ENCODE measurements around the gene ZNRF1. TPM values are rescaled to one million over a fixed set of nuclear protein-coding genes. Genes with fewer than 3 reads are reported as not detected.

The ZNRF1 gene
- total RNA-seq, 4 donors from 2014 or later, result 8.3 to 17.3 (median 13.2) TPM

- TF ChIP-seq, protein P1, sequence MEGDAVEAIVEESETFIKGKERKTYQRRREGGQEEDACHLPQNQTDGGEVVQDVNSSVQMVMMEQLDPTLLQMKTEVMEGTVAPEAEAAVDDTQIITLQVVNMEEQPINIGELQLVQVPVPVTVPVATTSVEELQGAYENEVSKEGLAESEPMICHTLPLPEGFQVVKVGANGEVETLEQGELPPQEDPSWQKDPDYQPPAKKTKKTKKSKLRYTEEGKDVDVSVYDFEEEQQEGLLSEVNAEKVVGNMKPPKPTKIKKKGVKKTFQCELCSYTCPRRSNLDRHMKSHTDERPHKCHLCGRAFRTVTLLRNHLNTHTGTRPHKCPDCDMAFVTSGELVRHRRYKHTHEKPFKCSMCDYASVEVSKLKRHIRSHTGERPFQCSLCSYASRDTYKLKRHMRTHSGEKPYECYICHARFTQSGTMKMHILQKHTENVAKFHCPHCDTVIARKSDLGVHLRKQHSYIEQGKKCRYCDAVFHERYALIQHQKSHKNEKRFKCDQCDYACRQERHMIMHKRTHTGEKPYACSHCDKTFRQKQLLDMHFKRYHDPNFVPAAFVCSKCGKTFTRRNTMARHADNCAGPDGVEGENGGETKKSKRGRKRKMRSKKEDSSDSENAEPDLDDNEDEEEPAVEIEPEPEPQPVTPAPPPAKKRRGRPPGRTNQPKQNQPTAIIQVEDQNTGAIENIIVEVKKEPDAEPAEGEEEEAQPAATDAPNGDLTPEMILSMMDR (IDR thresholded peaks at IDR 0.05; ENCODE audit: low read depth), result no peak
Observed at GRCh38 chr16:74975591-74975990, 23.2 kb upstream of the ZNRF1 start.

DNA sequence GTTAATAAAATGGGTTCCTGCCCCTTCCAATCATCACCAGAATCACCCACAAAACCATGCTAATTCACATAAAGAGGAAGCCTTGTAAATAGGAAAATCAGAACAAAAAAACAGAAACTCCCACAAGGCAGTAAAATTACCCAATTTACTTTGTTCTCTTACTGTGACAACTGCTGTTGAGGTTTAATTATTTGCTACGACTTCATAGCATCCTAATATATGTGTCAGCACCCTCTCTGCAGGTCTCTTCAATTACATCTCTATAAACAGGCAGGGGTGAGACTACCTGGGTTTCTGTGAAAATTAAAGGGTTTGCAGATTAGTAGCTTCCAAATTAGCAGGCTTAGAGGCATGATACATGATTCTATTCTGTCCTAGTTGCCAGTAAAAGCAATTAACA, 16.6 kb upstream of the ZNRF1 start:
- TF ChIP-seq, protein P1 (IDR thresholded peaks at IDR 0.05; ENCODE audit: low read depth), result no peak

GRCh38 chr16:74984194-74984528, 14.7 kb upstream of the ZNRF1 start:
- TF ChIP-seq, protein P1 (IDR thresholded peaks at IDR 0.05; ENCODE audit: low read depth), result no peak

DNA sequence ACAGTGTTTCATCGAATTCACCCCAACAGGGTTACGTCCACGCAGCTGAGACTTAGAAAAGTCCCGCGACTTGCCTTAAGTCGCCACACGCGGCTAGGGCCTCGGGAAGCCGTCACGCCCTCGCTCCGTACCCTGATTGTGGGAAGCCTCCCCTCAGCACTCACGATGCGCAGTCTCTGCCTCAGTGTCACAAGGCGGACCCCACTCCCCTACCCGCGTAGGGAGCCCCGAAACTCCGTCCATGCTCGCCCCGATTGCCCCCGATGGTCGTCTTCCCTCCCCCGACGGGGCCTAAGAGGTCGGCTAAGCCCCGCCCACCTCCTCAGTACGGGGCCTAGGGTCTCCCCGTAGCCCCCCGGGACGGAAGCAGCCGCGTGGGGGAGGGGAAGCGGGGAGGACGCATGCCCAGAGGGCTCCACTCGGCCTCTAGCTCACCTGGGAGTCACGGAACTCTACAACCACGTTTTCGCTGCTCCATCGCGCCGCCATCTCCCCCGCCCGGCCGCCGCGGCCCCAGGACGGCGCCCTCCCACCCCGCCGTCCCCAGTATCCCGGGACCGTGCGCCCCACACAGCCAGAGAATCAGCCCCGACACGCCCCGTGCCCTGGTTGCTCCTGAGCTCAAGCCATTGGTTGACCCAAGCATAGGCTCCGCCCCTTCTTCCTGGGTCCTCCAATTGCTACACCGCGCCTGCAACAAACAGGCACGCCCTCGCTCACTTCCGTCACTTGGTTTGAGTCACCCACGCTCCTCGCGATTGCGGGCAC, 14.1 kb upstream of the ZNRF1 start, which contains the start of gene WDR59:
TSS of gene WDR59 (minus strand) at position 595 of the 768 bp plus-strand sequence. CDS start at position 489, 106 bp downstream.
- TF ChIP-seq, protein P1 (IDR thresholded peaks at IDR 0.05; ENCODE audit: low read depth), result no peak

- TF ChIP-seq, protein P1 (IDR thresholded peaks at IDR 0.05; ENCODE audit: low read depth), result no peak
Observed at GRCh38 chr16:74987027-74987681, 11.7 kb upstream of the ZNRF1 start.

DNA sequence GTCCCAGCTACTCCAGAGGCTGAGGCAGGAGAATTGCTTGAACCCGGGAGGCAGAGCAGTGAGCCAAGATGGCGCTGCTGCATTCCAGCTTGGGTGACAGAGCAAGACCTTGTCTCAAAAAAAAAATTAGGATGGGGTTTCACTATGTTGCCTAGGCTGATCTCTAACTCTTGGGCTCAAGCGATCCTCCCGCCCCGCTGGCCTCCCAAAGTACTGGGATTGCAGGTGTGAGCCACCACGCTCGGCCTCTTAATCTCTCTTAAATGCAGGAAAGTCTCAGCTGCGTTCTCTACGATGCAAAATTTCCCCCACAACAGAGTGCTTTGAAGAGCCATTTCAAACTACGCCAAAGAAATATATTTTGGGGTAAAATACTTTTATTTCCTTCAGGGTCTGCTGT, 8.0 kb upstream of the ZNRF1 start:
- TF ChIP-seq, protein P1 (IDR thresholded peaks at IDR 0.05; ENCODE audit: low read depth), result no peak

DNA sequence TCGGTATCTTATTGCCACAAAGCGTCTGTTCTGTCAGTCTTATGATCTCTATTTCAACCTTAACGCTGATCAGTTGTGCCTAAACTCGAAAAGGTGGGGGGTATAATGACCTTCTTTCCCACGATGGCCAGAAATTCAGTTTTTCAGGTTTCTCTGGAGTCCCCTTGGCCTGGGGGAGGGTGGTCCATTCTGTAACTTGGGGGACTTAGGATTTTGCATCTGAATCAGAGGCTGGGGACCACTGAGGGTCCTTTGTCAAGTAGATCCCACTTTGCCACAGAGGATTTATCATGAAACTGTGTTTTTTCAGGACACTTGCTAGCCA, 7.6 kb upstream of the ZNRF1 start:
- TF ChIP-seq, protein P1 (IDR thresholded peaks at IDR 0.05; ENCODE audit: low read depth), result no peak

Measured in subcutaneous adipose tissue (tissue), 4 donors.